GM13977 (cell line): ENCODE measurements around the gene NSUN6.

Source experiments
- DNase-seq: peaks from one replicate; pipeline ENCODE4 v3.0.0; 2012; ENCODE audit warnings: low spot score
- in situ Hi-C: fragments of 300-500 bp; cut with MboI; formaldehyde crosslinking; loops from one replicate; pipeline ENCODE4 v1.12.0; 2022; ENCODE audit warnings: low sequenced_read_pairs, low pct_unique_long_range_greater_than_20kb, mixed read lengths, inconsistent platforms; ENCODE audit not compliant: unreplicated experiment
- TF ChIP-seq, protein P1 (sequence below): IDR thresholded peaks from 2 replicates; pipeline ENCODE4 v1.5.1; 2012; ENCODE audit warnings: mild to moderate bottlenecking, control low read depth; ENCODE audit not compliant: insufficient read depth; ENCODE audit errors: extremely low read depth, missing control alignments

NSUN6 gene

DNA sequence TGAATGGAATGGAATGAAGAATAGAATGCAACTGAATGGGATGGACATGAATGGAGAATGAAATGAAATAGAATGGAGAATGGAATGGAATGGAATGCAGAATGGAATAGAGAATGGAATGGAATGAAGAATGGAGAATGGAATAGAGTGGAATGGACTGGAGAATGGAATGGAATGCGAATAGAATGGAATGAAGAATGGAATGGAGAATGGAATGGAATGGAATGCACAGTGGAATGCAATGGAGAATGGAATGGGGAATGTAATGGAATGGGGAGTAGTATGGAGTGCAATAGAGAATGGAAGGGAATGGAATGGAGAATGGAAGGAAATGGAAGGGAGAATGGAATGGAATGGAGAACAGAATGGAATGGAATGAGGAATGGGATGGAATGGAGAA is 93.4 kb downstream of the NSUN6 start:
- no peak for DNase-seq
- in situ Hi-C loops, result no loop called here
- TF ChIP-seq, protein P1, sequence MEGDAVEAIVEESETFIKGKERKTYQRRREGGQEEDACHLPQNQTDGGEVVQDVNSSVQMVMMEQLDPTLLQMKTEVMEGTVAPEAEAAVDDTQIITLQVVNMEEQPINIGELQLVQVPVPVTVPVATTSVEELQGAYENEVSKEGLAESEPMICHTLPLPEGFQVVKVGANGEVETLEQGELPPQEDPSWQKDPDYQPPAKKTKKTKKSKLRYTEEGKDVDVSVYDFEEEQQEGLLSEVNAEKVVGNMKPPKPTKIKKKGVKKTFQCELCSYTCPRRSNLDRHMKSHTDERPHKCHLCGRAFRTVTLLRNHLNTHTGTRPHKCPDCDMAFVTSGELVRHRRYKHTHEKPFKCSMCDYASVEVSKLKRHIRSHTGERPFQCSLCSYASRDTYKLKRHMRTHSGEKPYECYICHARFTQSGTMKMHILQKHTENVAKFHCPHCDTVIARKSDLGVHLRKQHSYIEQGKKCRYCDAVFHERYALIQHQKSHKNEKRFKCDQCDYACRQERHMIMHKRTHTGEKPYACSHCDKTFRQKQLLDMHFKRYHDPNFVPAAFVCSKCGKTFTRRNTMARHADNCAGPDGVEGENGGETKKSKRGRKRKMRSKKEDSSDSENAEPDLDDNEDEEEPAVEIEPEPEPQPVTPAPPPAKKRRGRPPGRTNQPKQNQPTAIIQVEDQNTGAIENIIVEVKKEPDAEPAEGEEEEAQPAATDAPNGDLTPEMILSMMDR, result no peak

DNA sequence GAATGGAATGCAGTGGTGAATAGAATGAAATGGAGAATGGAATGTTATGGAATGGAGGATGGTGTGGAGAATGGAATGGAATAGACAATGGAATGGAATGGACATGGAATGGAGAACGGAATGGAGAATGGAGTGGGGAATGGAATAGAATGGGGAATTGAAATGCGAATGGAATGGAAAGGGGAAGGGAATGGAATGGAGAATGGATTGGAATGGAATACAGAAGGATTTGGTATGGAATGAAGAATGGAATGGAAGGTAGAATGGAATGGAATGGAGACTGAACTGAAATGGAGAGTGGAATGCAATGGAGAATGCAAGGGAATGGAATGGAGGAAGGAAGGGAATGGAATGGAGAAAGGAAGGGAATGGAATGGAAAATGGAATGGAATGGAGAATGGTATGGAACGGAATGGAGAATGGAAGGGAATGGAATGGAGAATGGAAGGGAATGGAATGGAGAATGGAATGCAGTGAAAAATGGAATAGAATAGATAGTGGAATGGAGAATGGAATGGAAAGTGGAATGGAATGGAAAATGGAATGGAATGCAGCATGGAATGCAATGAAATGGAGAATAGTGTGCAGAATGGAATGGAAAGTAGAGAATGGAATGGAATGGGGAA is 94.8 kb downstream of the NSUN6 start:
- no peak for DNase-seq
- TF ChIP-seq, protein P1, result no peak
- in situ Hi-C loops, result no loop called here

DNA sequence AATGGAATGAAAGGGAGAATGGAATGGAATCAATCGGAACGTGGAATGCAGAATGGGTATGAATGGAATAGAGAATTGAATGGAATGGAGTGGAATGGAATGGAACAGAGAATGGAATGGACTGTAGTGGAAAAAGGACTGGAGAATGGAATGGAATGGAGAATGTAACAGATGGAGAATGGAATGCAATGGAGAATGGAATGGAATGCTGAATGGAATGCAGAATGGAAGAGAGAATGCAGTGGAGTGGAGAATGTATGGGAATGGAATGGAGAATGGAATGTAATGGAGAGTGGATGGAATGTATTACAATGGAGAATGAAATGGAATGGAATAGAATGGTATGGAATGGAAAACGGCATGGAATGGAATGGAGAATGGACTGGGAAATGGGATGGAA is 96.9 kb downstream of the NSUN6 start:
- DNase-seq, result no peak
- in situ Hi-C loops, result no loop called here
- TF ChIP-seq, protein P1, result no peak

DNA sequence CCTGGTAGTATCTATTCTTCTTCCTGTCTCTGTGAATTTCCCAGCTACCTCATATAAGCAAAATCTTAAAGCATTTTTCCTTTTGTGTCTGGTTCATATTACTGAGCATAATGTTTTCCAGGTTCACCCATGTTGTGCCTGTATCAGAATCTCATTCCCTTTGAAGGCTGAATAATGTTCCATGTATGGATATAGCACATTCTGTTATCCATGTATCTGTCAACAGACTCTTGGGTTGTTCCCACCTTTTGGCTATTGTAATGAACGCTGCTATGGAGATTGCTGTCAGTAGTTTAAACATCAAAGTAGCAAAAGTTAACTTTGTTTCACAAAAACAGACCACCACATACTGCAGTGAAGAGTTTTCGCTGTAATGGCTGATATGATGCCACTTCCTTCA is 99.9 kb downstream of the NSUN6 start:
- TF ChIP-seq, protein P1, result no peak
- in situ Hi-C loops, result no loop called here
- DNase-seq, result no peak

DNA sequence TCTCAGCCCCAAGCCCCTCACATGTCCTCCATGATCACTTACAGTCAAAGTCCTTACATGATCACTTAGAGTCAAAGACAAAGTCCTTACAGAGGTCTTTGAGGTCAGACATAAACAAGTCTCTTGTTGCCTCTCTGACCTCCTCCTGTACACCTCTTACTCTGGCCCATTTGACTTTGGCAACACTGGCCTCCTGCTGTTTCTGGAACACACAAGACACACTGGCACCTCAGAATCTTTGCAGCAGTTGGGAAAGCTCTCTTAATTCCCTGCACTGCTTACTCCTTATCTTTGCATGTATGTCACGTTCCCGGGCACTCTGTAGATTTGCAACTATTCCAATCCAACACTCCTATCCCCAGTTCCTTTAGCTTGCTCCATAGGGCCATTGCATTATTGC is 102.3 kb downstream of the NSUN6 start:
- no peak for DNase-seq
- TF ChIP-seq, protein P1, result no peak
- in situ Hi-C loops, result no loop called here

DNA sequence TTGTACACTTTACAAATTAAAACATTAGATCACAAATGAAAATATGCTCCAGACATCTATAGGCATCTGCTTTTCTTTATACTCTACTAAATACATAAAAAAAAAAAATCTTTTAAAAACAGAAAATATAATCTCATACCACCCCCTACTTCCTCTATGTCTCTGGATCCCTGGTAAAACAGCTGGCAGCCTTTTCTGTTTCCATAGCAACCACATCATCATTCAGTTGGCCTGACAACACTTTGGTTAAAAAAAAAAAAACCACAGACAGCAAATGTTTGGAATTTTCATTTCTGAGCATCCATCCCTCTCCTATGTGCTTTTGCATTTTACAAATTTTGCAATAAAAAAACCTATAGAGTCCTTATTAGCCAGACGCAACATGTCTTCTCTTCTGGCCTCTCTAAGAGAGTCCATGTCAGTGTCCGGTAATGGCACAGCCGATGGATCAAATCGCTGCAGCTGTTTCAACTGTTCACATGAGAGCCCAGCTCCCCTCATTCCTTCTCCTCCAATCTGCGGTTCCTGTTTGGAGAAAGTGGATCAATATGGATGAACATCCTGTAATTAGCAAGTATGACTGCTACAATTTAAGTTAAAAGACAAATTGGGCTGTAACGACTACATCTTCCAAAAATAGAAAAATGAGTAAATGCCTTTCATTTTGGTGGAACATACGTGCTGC is 105.6 kb downstream of the NSUN6 start:
- in situ Hi-C loops, result no loop called here
- DNase-seq, result peak; percentile 0
- TF ChIP-seq, protein P1, result no peak
